K562 (cell line): Measurements from ENCODE around the gene HACL1. TPM values are rescaled to one million over a fixed set of nuclear protein-coding genes. Genes with fewer than 3 reads are reported as not detected.

Experiments used
- CBX3 ChIP-seq, 2 experiments: IDR thresholded peaks; 1 replicate in 1 of 2; 2 replicates in 1 of 2; pipeline ENCODE4 v1.6.1; 2012; ENCODE audit warnings: inconsistent platforms in 2 of 2, low read length in 2 of 2, borderline replicate concordance in 1 of 2, control low read depth in 1 of 2
- CBX8 ChIP-seq: fragments of 200-600 bp; sonication (generic); IDR thresholded peaks from 2 replicates; pipeline ENCODE4 v1.6.1; 2012; ENCODE audit warnings: borderline replicate concordance, mixed run types, low read depth, mild to moderate bottlenecking, moderate library complexity, mixed read lengths, low read length, control low read depth, inconsistent platforms; ENCODE audit not compliant: poor library complexity, severe bottlenecking; ENCODE audit errors: extremely low read depth
- FOS ChIP-seq: IDR thresholded peaks from 3 replicates; pipeline ENCODE4 v1.6.1; 2011; ENCODE audit not compliant: insufficient read length; ENCODE audit errors: extremely low read depth
- GABPB1 ChIP-seq: sonication (generic); formaldehyde crosslinking; IDR thresholded peaks from 2 replicates; pipeline ENCODE4 v1.8.0; 2022; ENCODE audit warnings: mild to moderate bottlenecking, missing genetic modification reagents
- HMG20B ChIP-seq: fragments of 250-450 bp; sonication (Bioruptor Pico); IDR thresholded peaks from 2 replicates; pipeline ENCODE4 v1.5.0; 2021; ENCODE audit warnings: mild to moderate bottlenecking
- KDM5B ChIP-seq: fragments of 200-600 bp; sonication (generic); IDR thresholded peaks from 2 replicates; pipeline ENCODE4 v1.6.1; 2012; ENCODE audit warnings: low read depth, mild to moderate bottlenecking, moderate library complexity, low read length, control low read depth, inconsistent platforms; ENCODE audit not compliant: insufficient replicate concordance
- KLF16 ChIP-seq: IDR thresholded peaks from 2 replicates; pipeline ENCODE4 v1.6.1; 2016; ENCODE audit warnings: antibody characterized with exemption
- NONO ChIP-seq, 2 experiments: fragments of 200-400 bp in 1 of 2; fragments of 450-650 bp in 1 of 2; formaldehyde crosslinking in 1 of 2; IDR thresholded peaks; 2 replicates each; pipeline ENCODE4 v1.6.1; 2017; ENCODE audit warnings: low read depth in 2 of 2, mild to moderate bottlenecking in 2 of 2, moderate library complexity in 2 of 2, low read length in 1 of 2
- NR1H2 ChIP-seq: sonication (generic); formaldehyde crosslinking; IDR thresholded peaks from 2 replicates; pipeline ENCODE4 v1.4.0; 2020; ENCODE audit warnings: mild to moderate bottlenecking, missing genetic modification reagents
- NR2F6 ChIP-seq: fragments of 450-650 bp; formaldehyde crosslinking; IDR thresholded peaks from 2 replicates; pipeline ENCODE4 v1.4.0; 2020; ENCODE audit warnings: mild to moderate bottlenecking
- NR4A1 ChIP-seq, 2 experiments: fragments of 250-450 bp in 1 of 2; fragments of 450-650 bp in 1 of 2; sonication (Bioruptor Pico) in 1 of 2; IDR thresholded peaks; 2 replicates each; pipeline versions ENCODE4 v1.4.0 to v1.6.1; 2016 to 2020; ENCODE audit warnings: mild to moderate bottlenecking in 2 of 2, missing compliant biosample characterization in 1 of 2, missing genetic modification characterization in 1 of 2, moderate library complexity in 1 of 2
- POLR2B ChIP-seq: fragments of 450-650 bp; IDR thresholded peaks from 2 replicates; pipeline ENCODE4 v1.6.1; 2018; ENCODE audit warnings: low read depth; ENCODE audit not compliant: partially characterized antibody
- TBL1XR1 ChIP-seq, 2 experiments: IDR thresholded peaks; 2 replicates each; pipeline ENCODE4 v1.6.1; 2012; ENCODE audit warnings: improper control_type of control experiment in 2 of 2, low read length in 2 of 2, mild to moderate bottlenecking in 1 of 2
- TCFL5 ChIP-seq: fragments of 250-450 bp; sonication (Bioruptor Pico); conservative IDR thresholded peaks from 2 replicates; pipeline ENCODE4 v1.6.1; 2021; ENCODE audit warnings: mild to moderate bottlenecking, moderate library complexity, matching md5 sums
- U2AF1 ChIP-seq: fragments of 200-400 bp; formaldehyde crosslinking; optimal IDR thresholded peaks from 2 replicates; pipeline ENCODE3; 2017; ENCODE audit warnings: mild to moderate bottlenecking, low read depth, low read length, moderate library complexity
- ZBTB9 ChIP-seq: fragments of 450-650 bp; formaldehyde crosslinking; IDR thresholded peaks from 2 replicates; pipeline ENCODE4 v1.4.0; 2020; ENCODE audit warnings: mild to moderate bottlenecking, moderate library complexity
- ZNF354B ChIP-seq: fragments of 250-450 bp; sonication (Bioruptor Pico); IDR thresholded peaks from 2 replicates; pipeline ENCODE4 v1.4.0; 2020
- polyA plus RNA-seq, 8 experiments: library from polyadenylated mRNA; depleted of rRNA in 4 of 8; stranded (reverse) in 5 of 8; unstranded in 3 of 8; fragments of >200 nt; fragmentation: Nextera tagmentation in 2 of 8; fragmentation: Illumina TruSeq in 1 of 8; extraction: Ambion mirVana in 2 of 8; extraction: Trizol in 1 of 8; gene quantifications; 2 replicates each; pipeline versions ENCODE4 v1.2.1 to v1.2.3, GENCODE V29; 2011 to 2014; ENCODE audit warnings: inconsistent platforms in 1 of 8, missing spikeins in 1 of 8
- total RNA-seq, 7 experiments: library from RNA; depleted of rRNA in 6 of 7; stranded (reverse); fragments of >200 nt in 6 of 7; fragmentation: Illumina TruSeq in 2 of 7; extraction: Trizol in 2 of 7; gene quantifications; 2 replicates each; pipeline versions ENCODE4 v1.2.1 to v1.2.3, GENCODE V29; 2011 to 2021; ENCODE audit warnings: low replicate concordance in 1 of 7
- TF ChIP-seq, protein P1 (sequence below): IDR thresholded peaks from 2 replicates; pipeline ENCODE4 v1.6.1; 2012; ENCODE audit warnings: low read depth, low read length, improper control_type of control experiment, borderline replicate concordance
- TF ChIP-seq, protein P2 (sequence below): fragments of 450-650 bp; formaldehyde crosslinking; IDR thresholded peaks from 2 replicates; pipeline ENCODE4 v1.4.0; 2020; ENCODE audit warnings: mild to moderate bottlenecking, moderate library complexity
- TF ChIP-seq, protein P3 (sequence below): sonication (generic); formaldehyde crosslinking; IDR thresholded peaks from 2 replicates; pipeline ENCODE4 v1.8.0; 2023; ENCODE audit warnings: mild to moderate bottlenecking, missing genetic modification reagents

The HACL1 gene
- total and polyA plus RNA-seq, 9 of the 15 experiments (the other 6 are each of a cell fraction or from before 2014, with no cell fraction given): 18.9 to 61.5 (median 30.5) TPM

DNA sequence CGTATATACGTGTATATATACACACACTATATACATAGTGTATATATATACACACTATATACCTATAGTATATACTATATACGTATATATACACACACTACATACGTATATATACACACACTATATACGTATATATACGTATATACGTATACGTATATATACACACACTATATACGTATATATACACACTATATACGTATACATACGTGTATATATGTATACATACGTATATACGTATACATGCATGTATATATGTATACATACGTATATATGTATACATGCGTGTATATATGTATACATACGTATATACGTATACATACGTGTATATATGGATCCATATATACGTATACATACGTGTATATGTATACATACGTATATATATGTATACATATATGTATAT is 9.4 kb downstream of the HACL1 start (continued):
- 0 out of 2 replicates have a peak, but pooled peaks have one; percentile 57 for TF ChIP-seq ZBTB9
- TF ChIP-seq NR1H2 (CRISPR knock-in tag): no peak
- TF ChIP-seq TCFL5: no peak
- TF ChIP-seq CBX8: no peak
- TF ChIP-seq TBL1XR1 (IDR thresholded peaks at IDR 0.05; ENCODE audit: low read length in 2 of 2): no peak
- peak; percentile 62; the same call in 1 of the 2 replicates for TF ChIP-seq ZNF354B
- TF ChIP-seq POLR2B: no peak
- TF ChIP-seq, protein P1, sequence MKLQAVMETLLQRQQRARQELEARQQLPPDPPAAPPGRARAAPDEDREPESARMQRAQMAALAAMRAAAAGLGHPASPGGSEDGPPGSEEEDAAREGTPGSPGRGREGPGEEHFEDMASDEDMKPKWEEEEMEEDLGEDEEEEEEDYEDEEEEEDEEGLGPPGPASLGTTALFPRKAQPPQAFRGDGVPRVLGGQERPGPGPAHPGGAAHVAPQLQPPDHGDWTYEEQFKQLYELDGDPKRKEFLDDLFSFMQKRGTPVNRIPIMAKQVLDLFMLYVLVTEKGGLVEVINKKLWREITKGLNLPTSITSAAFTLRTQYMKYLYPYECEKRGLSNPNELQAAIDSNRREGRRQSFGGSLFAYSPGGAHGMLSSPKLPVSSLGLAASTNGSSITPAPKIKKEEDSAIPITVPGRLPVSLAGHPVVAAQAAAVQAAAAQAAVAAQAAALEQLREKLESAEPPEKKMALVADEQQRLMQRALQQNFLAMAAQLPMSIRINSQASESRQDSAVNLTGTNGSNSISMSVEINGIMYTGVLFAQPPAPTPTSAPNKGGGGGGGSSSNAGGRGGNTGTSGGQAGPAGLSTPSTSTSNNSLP: no peak
- TF ChIP-seq U2AF1: no peak
- no peak for TF ChIP-seq GABPB1
- TF ChIP-seq, protein P2, sequence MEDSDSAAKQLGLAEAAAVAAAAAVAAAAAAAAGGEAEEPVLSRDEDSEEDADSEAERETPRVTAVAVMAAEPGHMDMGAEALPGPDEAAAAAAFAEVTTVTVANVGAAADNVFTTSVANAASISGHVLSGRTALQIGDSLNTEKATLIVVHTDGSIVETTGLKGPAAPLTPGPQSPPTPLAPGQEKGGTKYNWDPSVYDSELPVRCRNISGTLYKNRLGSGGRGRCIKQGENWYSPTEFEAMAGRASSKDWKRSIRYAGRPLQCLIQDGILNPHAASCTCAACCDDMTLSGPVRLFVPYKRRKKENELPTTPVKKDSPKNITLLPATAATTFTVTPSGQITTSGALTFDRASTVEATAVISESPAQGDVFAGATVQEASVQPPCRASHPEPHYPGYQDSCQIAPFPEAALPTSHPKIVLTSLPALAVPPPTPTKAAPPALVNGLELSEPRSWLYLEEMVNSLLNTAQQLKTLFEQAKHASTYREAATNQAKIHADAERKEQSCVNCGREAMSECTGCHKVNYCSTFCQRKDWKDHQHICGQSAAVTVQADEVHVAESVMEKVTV (CRISPR knock-in tag): no peak
- no peak for TF ChIP-seq CBX3 (IDR thresholded peaks at IDR 0.05; ENCODE audit: borderline replicate concordance in 1 of 2, low read length in 2 of 2)
- TF ChIP-seq NR4A1 (CRISPR knock-in tag; IDR thresholded peaks at IDR 0.05): 0 out of 2 replicates have a peak, but pooled peaks have one; percentile 66
- peak; percentile 93 for TF ChIP-seq NR4A1 (tag; IDR thresholded peaks at IDR 0.05)
- no peak for TF ChIP-seq KLF16
- no peak for TF ChIP-seq FOS
- peak; percentile 97 for TF ChIP-seq NR2F6 (CRISPR knock-in tag)
- TF ChIP-seq KDM5B: no peak
- no peak for TF ChIP-seq NONO (IDR thresholded peaks at IDR 0.05; ENCODE audit: low read depth in 2 of 2, low read length in 1 of 2)
- TF ChIP-seq, protein P3, sequence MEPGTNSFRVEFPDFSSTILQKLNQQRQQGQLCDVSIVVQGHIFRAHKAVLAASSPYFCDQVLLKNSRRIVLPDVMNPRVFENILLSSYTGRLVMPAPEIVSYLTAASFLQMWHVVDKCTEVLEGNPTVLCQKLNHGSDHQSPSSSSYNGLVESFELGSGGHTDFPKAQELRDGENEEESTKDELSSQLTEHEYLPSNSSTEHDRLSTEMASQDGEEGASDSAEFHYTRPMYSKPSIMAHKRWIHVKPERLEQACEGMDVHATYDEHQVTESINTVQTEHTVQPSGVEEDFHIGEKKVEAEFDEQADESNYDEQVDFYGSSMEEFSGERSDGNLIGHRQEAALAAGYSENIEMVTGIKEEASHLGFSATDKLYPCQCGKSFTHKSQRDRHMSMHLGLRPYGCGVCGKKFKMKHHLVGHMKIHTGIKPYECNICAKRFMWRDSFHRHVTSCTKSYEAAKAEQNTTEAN (CRISPR knock-in tag): no peak
- peak; percentile 94 for TF ChIP-seq HMG20B (CRISPR knock-in tag)
